H1 (cell line): ENCODE data around the gene NR2F1-AS1. TPM values are rescaled to one million over a fixed set of nuclear protein-coding genes. Genes with fewer than 3 reads are reported as not detected.
A peak's percentile ranks its signal among the peaks of the same experiment; 100 is the strongest.

Source experiments
- CTCF ChIA-PET: fragments of 300-600 bp; sonication (Branson Sonifier 250); formaldehyde crosslinking; loops from one replicate; lab custom pipeline; 2021; ENCODE audit not compliant: partially characterized antibody; lab: Charles Lee
- POLR2A ChIA-PET: fragments of 300-600 bp; sonication (Branson Sonifier 250); formaldehyde crosslinking; loops from one replicate; lab custom pipeline; 2021; ENCODE audit warnings: inconsistent platforms; ENCODE audit not compliant: partially characterized antibody; lab: Charles Lee
- DNase-seq, 2 experiments: peaks; one replicate each; pipeline versions ENCODE4 v3.0.0 to v3.0.0-alpha.2; 2010 to 2022; ENCODE audit warnings: low spot score in 2 of 2, low read depth in 1 of 2, mixed read lengths in 1 of 2
- FAIRE-seq: peaks from 2 replicates; lab custom pipeline; 2011; peaks lifted over from hg19 to GRCh38; lab: Jason Lieb, UNC
- H2AFZ ChIP-seq: 2 replicates; pipeline ENCODE4 v1.8.1; 2012; ENCODE audit warnings: low read length, inconsistent platforms
- H2AK5ac ChIP-seq: 2 replicates; pipeline ENCODE4 v1.6.1; 2013; ENCODE audit warnings: low read depth, low read length
- H2BK120ac ChIP-seq: replicated peaks from 2 replicates; pipeline ENCODE3; 2013; ENCODE audit warnings: low read depth, low read length, inconsistent platforms
- H2BK12ac ChIP-seq: 2 replicates; pipeline ENCODE4 v1.6.1; 2013; ENCODE audit warnings: low read depth, low read length
- H2BK15ac ChIP-seq: 2 replicates; pipeline ENCODE4 v1.6.1; 2013; ENCODE audit warnings: low read length
- H2BK20ac ChIP-seq: 2 replicates; pipeline ENCODE4 v1.6.1; 2013; ENCODE audit warnings: low read length
- H2BK5ac ChIP-seq: 2 replicates; pipeline ENCODE4 v1.6.1; 2013; ENCODE audit warnings: low read depth, low read length
- H3K14ac ChIP-seq: 2 replicates; pipeline ENCODE4 v1.6.1; 2013; ENCODE audit warnings: inconsistent platforms; ENCODE audit not compliant: insufficient read length
- H3K18ac ChIP-seq: 2 replicates; pipeline ENCODE4 v1.6.1; 2013; ENCODE audit warnings: low read length; ENCODE audit errors: extremely low read depth
- H3K23ac ChIP-seq: 2 replicates; pipeline ENCODE4 v1.6.1; 2013; ENCODE audit warnings: inconsistent platforms; ENCODE audit not compliant: insufficient read length
- H3K23me2 ChIP-seq: 2 replicates; pipeline ENCODE4 v1.6.1; 2013; ENCODE audit warnings: low read depth, low read length
- H3K27ac ChIP-seq: 2 replicates; pipeline ENCODE4 v1.6.1; 2011; ENCODE audit warnings: low read depth, low read length, inconsistent platforms
- H3K27me3 ChIP-seq, 4 experiments: replicated peaks in 1 of 4; 1 replicate in 1 of 4; 2 replicates in 3 of 4; pipeline versions ENCODE4 v1.6.1 to v1.8.1; 2011 to 2013; ENCODE audit warnings: low read length in 3 of 4, mild to moderate bottlenecking in 3 of 4, inconsistent platforms in 2 of 4, mixed read lengths in 2 of 4, moderate library complexity in 1 of 4; ENCODE audit not compliant: control insufficient read depth in 3 of 4, insufficient read depth in 3 of 4; ENCODE audit errors: extremely low read depth in 1 of 4
- H3K36me3 ChIP-seq, 4 experiments: 2 replicates each; pipeline versions ENCODE4 v1.6.1 to v1.8.1; 2011 to 2013; ENCODE audit warnings: mild to moderate bottlenecking in 4 of 4, low read length in 3 of 4, moderate library complexity in 2 of 4, control low read depth in 1 of 4, inconsistent platforms in 1 of 4; ENCODE audit not compliant: insufficient read depth in 4 of 4, control insufficient read depth in 2 of 4
- H3K4ac ChIP-seq: replicated peaks from 2 replicates; pipeline ENCODE3; 2013; ENCODE audit warnings: low read length, low read depth, mixed read lengths, inconsistent platforms; ENCODE audit not compliant: insufficient read length
- H3K4me1 ChIP-seq, 4 experiments: replicated peaks in 1 of 4; 1 replicate in 1 of 4; 2 replicates in 3 of 4; pipeline versions ENCODE4 v1.6.1 to v1.8.1; 2011 to 2013; ENCODE audit warnings: low read length in 3 of 4, inconsistent platforms in 2 of 4, mixed read lengths in 1 of 4; ENCODE audit not compliant: insufficient read depth in 4 of 4, control insufficient read depth in 3 of 4
- H3K4me2 ChIP-seq, 2 experiments: 2 replicates each; pipeline versions ENCODE4 v1.6.1 to v1.8.1; 2011 to 2013; ENCODE audit warnings: low read depth in 2 of 2, low read length in 2 of 2, control low read depth in 1 of 2, inconsistent platforms in 1 of 2, mild to moderate bottlenecking in 1 of 2; ENCODE audit not compliant: insufficient read depth in 1 of 2
- H3K4me3 ChIP-seq, 4 experiments: fragments of 200-600, 300-600 bp in 1 of 4; sonication (generic), shearing (Covaris generic), sonication (Bioruptor Twin) in 1 of 4; 2 replicates each; pipeline versions ENCODE4 v1.5.1 to v1.8.1; 2011 to 2016; ENCODE audit warnings: low read length in 4 of 4, low read depth in 3 of 4, control low read depth in 2 of 4, inconsistent platforms in 2 of 4, mild to moderate bottlenecking in 2 of 4, mixed read lengths in 1 of 4, moderate library complexity in 1 of 4; ENCODE audit not compliant: insufficient read depth in 2 of 4; ENCODE audit errors: extremely low read depth in 1 of 4
- H3K56ac ChIP-seq: replicated peaks from 2 replicates; pipeline ENCODE3; 2013; ENCODE audit warnings: low read depth, mild to moderate bottlenecking, mixed read lengths, low read length, inconsistent platforms; ENCODE audit not compliant: insufficient read length
- H3K79me1 ChIP-seq: 2 replicates; pipeline ENCODE4 v1.6.1; 2013; ENCODE audit warnings: low read depth, low read length, control low read depth
- H3K79me2 ChIP-seq, 2 experiments: 2 replicates each; pipeline versions ENCODE4 v1.6.1 to v1.8.1; 2012 to 2013; ENCODE audit warnings: low read length in 2 of 2, mild to moderate bottlenecking in 2 of 2, inconsistent platforms in 1 of 2; ENCODE audit not compliant: insufficient read depth in 2 of 2, control insufficient read depth in 1 of 2
- H3K9ac ChIP-seq, 4 experiments: replicated peaks in 1 of 4; 1 replicate in 1 of 4; 2 replicates in 3 of 4; pipeline versions ENCODE4 v1.6.1 to v1.8.1; 2011 to 2013; ENCODE audit warnings: low read depth in 3 of 4, low read length in 3 of 4, control low read depth in 2 of 4, mild to moderate bottlenecking in 2 of 4, moderate library complexity in 2 of 4, inconsistent platforms in 1 of 4; ENCODE audit errors: extremely low read depth in 1 of 4
- H3K9me3 ChIP-seq, 2 experiments: 2 replicates each; pipeline versions ENCODE4 v1.6.1 to v1.8.1; 2012 to 2013; ENCODE audit warnings: mild to moderate bottlenecking in 2 of 2, moderate library complexity in 2 of 2, control low read depth in 1 of 2, inconsistent platforms in 1 of 2, low read depth in 1 of 2, low read length in 1 of 2, mixed read lengths in 1 of 2; ENCODE audit not compliant: insufficient read depth in 2 of 2
- H4K20me1 ChIP-seq, 2 experiments: replicated peaks in 1 of 2; 2 replicates each; pipeline versions ENCODE3 to v1.8.1; 2011 to 2013; ENCODE audit warnings: inconsistent platforms in 2 of 2, low read length in 2 of 2, mild to moderate bottlenecking in 1 of 2; ENCODE audit not compliant: insufficient read depth in 2 of 2, control insufficient read depth in 1 of 2
- H4K5ac ChIP-seq: 2 replicates; pipeline ENCODE4 v1.6.1; 2013; ENCODE audit warnings: low read length, low read depth, mixed read lengths, inconsistent platforms; ENCODE audit not compliant: insufficient read length
- H4K8ac ChIP-seq: 2 replicates; pipeline ENCODE4 v1.8.0; 2013; ENCODE audit warnings: mild to moderate bottlenecking, moderate library complexity, low read length, inconsistent platforms; ENCODE audit not compliant: insufficient read depth; ENCODE audit errors: extremely low read depth
- H4K91ac ChIP-seq: replicated peaks from 2 replicates; pipeline ENCODE3; 2013; ENCODE audit warnings: low read length, mixed read lengths, inconsistent platforms; ENCODE audit not compliant: insufficient read length
- CHD1 ChIP-seq: IDR thresholded peaks from 2 replicates; pipeline ENCODE4 v1.6.1; 2012; ENCODE audit warnings: low read depth, low read length, improper control_type of control experiment
- CREB1 ChIP-seq: IDR thresholded peaks from 2 replicates; pipeline ENCODE4 v1.6.1; 2012; ENCODE audit warnings: inconsistent platforms
- E2F6 ChIP-seq: IDR thresholded peaks from 2 replicates; pipeline ENCODE4 v1.6.1; 2012; ENCODE audit warnings: inconsistent platforms
- EZH2 ChIP-seq: fragments of 200-600 bp; sonication (generic); IDR thresholded peaks from 2 replicates; pipeline ENCODE4 v1.7.1; 2012; ENCODE audit warnings: low read depth, mild to moderate bottlenecking, moderate library complexity, low read length, inconsistent platforms; ENCODE audit not compliant: severe bottlenecking
- KDM4A ChIP-seq: IDR thresholded peaks from one replicate; pipeline ENCODE4 v1.7.1; 2012; ENCODE audit warnings: low read depth, mild to moderate bottlenecking, moderate library complexity, low read length, inconsistent platforms; ENCODE audit not compliant: severe bottlenecking
- SUZ12 ChIP-seq: fragments of 200-600 bp; sonication (generic); IDR thresholded peaks from 2 replicates; pipeline ENCODE4 v1.6.1; 2012; ENCODE audit warnings: mild to moderate bottlenecking, inconsistent platforms, low read length, moderate library complexity, mixed read lengths
- WGBS, 2 experiments: shearing (Covaris generic) in 1 of 2; methylation state at CpG; one replicate each; pipeline versions ENCODE4 v1.1.6 to v1.1.7; 2013 to 2015; ENCODE audit warnings: low lambda C conversion rate in 2 of 2, mixed read lengths in 2 of 2, inconsistent platforms in 1 of 2, low coverage in 1 of 2, missing lambda C conversion rate in 1 of 2; ENCODE audit not compliant: insufficient replicate concordance in 2 of 2, insufficient coverage in 1 of 2, insufficient read length in 1 of 2; ENCODE audit errors: extremely low coverage in 1 of 2, missing lambda C conversion rate in 1 of 2; 5-methylcytosine and 5-hydroxymethylcytosine counted together
- polyA plus RNA-seq, 7 experiments: library from polyadenylated mRNA; depleted of rRNA in 3 of 7; stranded (reverse) in 5 of 7; unstranded in 2 of 7; fragments of >200 nt in 5 of 7; fragments of 200-250 nt in 2 of 7; gene quantifications; 1 replicate in 5 of 7; 2 replicates in 1 of 7; 4 replicates in 1 of 7; pipeline versions ENCODE4 v1.2.1 to v1.2.3, GENCODE V29; 2011 to 2013; ENCODE audit warnings: missing spikeins in 2 of 7, mixed read lengths in 2 of 7
- total RNA-seq: library from RNA; stranded (reverse); fragmentation: NEBNext Ultra II Directional; extraction: Animal tissue kit (Norgen Biotek cat#: 25700); gene quantifications from 2 replicates; pipeline ENCODE4 v1.2.1, GENCODE V29; 2021

The NR2F1-AS1 gene
- total and polyA plus RNA-seq, 2 of the 8 experiments (the other 6 are each of a cell fraction or from before 2014, with no cell fraction given) = 1.6 to 5.6 TPM

- H2BK20ac ChIP-seq = no peak overlapping the region
- H4K91ac ChIP-seq = no peak overlapping the region
- no peak overlapping the region; the same call in 1 of the 2 replicates for H2AFZ ChIP-seq
- no peak overlapping the region for H2BK5ac ChIP-seq
- peak overlapping the region in 3 of 4 experiments; percentile 19 to 50 (median 28); a peak in 5 of 8 replicates for H3K4me3 ChIP-seq
- no peak overlapping the region for H2AK5ac ChIP-seq
- no peaks in the 10 kb centered on the region for H3K9me3 ChIP-seq
- H3K56ac ChIP-seq = no peak overlapping the region
- ChIA-PET POLR2A (no interaction called here), CTCF (interaction anchor here (0.6 to 3.8 kb wide), 9 partner anchors 9 to 216 kb away, joined by 3 to 32 read pairs (median 4); no protein-coding TSS in a partner anchor)
- H3K4me1 ChIP-seq = peaks cover 0 to 28% (median 19%) of the 10 kb centered on the region in 4 experiments; a peak in 5 of 7 replicates
- H3K4ac ChIP-seq = no peak overlapping the region
- no peak overlapping the region for H3K14ac ChIP-seq
- no peak overlapping the region for H2BK12ac ChIP-seq
- H3K36me3 ChIP-seq = peaks cover 0 to 9% (median 0%) of the 10 kb centered on the region in 4 experiments; a peak in 1 of 8 replicates
- H3K79me1 ChIP-seq = no peaks in the 10 kb centered on the region
- no peak overlapping the region; the same call in 1 of the 2 replicates for H4K8ac ChIP-seq
- peaks cover 7 to 26% of the 10 kb centered on the region in 2 experiments for H4K20me1 ChIP-seq
- no peak overlapping the region for H2BK15ac ChIP-seq
- no peak overlapping the region for H2BK120ac ChIP-seq
- no peak overlapping the region; the same call in 1 of the 2 replicates for H3K18ac ChIP-seq
- DNase-seq (no peak), FAIRE-seq (no peak)
- H3K79me2 ChIP-seq = no peaks in the 10 kb centered on the region
- no peak overlapping the region for H3K9ac ChIP-seq
- peaks cover 8% of the 10 kb centered on the region; the same call in 1 of the 2 replicates for H3K23me2 ChIP-seq
- H3K27me3 ChIP-seq = peaks cover 71 to 97% (median 84%) of the 10 kb centered on the region in 4 experiments
- no peak overlapping the region for H3K27ac ChIP-seq
- H3K4me2 ChIP-seq = peak overlapping the region; percentile 73 to 79
- H4K5ac ChIP-seq = no peak overlapping the region
- H3K23ac ChIP-seq = no peak overlapping the region
- WGBS, 2 experiments = 2% methylated on average over 24 of the region's 70 CpGs; no CpG with 5 or more reads in 1 of the 2 experiments
- TF ChIP-seq EZH2 = peak; percentile 81
- peak; percentile 9; the same call in 1 of the 2 replicates for TF ChIP-seq E2F6
- TF ChIP-seq SUZ12 = peak; percentile 83
- TF ChIP-seq CHD1 = no peak
- no peak for TF ChIP-seq CREB1
- peak; percentile 42 for TF ChIP-seq KDM4A
- TF ChIP-seq, all 59 proteins: peak for 4
Measured at GRCh38 chr5:93585041-93585766, 4.2 kb upstream of the NR2F1-AS1 start.
